ENCODE results near the gene ECE1. TPM values are rescaled to one million over a fixed set of nuclear protein-coding genes. Genes with fewer than 3 reads are reported as not detected.
A peak's percentile ranks its signal among the peaks of the same experiment; 100 is the strongest.

Gene ECE1
- total and polyA plus RNA-seq, 9 of the 15 experiments (the other 6 are each of a cell fraction or from before 2014, with no cell fraction given), result 0.56 to 34.8 (median 11.0) TPM

- TF ChIP-seq VEZF1 (CRISPR knock-in tag; IDR thresholded peaks at IDR 0.05) (0 out of 2 replicates have a peak, but pooled peaks have one; percentile 14), BRD4 (IDR thresholded peaks at IDR 0.05) (no peak), HEY1 (CRISPR knock-in tag; IDR thresholded peaks at IDR 0.05; ENCODE audit: borderline replicate concordance) (no peak), EP300 (IDR thresholded peaks at IDR 0.05; ENCODE audit: low read length) (peak; percentile 67; the same call in 1 of the 2 replicates), RBM25 (IDR thresholded peaks at IDR 0.05; ENCODE audit: low read depth, low read length, severe bottlenecking) (peak; percentile 8), KDM1A (IDR thresholded peaks at IDR 0.05) (peak in 1 of 2 experiments; percentile 74; a peak in 3 of 4 replicates), ZHX1 (conservative IDR thresholded peaks at IDR 0.05; ENCODE audit: low read length) (no peak), ZNF41 (CRISPR knock-in tag; conservative IDR thresholded peaks at IDR 0.05) (no peak), CBFA2T2 (conservative IDR thresholded peaks at IDR 0.05) (peak; percentile 84), ETS2 (tag; IDR thresholded peaks at IDR 0.05; ENCODE audit: borderline replicate concordance, poor library complexity, severe bottlenecking) (no peak), DMBX1 (CRISPR knock-in tag; IDR thresholded peaks at IDR 0.05; ENCODE audit: borderline replicate concordance) (0 out of 2 replicates have a peak, but pooled peaks have one; percentile 56), RAD51 (IDR thresholded peaks at IDR 0.05; ENCODE audit: borderline replicate concordance, low read depth) (no peak), CSDE1 (IDR thresholded peaks at IDR 0.05) (no peak), HDAC3 (IDR thresholded peaks at IDR 0.05; ENCODE audit: borderline replicate concordance, partially characterized antibody) (peak; percentile 28), KDM4B (IDR thresholded peaks at IDR 0.05; ENCODE audit: borderline replicate concordance in 2 of 2, low read depth in 1 of 2) (no peak), PRDM10 (IDR thresholded peaks at IDR 0.05; ENCODE audit: partially characterized antibody) (peak; percentile 84), DPF2 (IDR thresholded peaks at IDR 0.05) (peak; percentile 62), ZNF449 (CRISPR knock-in tag; IDR thresholded peaks at IDR 0.05) (no peak), ZNF263 (CRISPR knock-in tag; IDR thresholded peaks at IDR 0.05; ENCODE audit: borderline replicate concordance) (no peak)
These were observed 24.0 kb downstream of the ECE1 start (continued) for GRCh38 chr1:21266119-21266774.
